ENCODE data around the gene HLCS.

Gene HLCS

DNA sequence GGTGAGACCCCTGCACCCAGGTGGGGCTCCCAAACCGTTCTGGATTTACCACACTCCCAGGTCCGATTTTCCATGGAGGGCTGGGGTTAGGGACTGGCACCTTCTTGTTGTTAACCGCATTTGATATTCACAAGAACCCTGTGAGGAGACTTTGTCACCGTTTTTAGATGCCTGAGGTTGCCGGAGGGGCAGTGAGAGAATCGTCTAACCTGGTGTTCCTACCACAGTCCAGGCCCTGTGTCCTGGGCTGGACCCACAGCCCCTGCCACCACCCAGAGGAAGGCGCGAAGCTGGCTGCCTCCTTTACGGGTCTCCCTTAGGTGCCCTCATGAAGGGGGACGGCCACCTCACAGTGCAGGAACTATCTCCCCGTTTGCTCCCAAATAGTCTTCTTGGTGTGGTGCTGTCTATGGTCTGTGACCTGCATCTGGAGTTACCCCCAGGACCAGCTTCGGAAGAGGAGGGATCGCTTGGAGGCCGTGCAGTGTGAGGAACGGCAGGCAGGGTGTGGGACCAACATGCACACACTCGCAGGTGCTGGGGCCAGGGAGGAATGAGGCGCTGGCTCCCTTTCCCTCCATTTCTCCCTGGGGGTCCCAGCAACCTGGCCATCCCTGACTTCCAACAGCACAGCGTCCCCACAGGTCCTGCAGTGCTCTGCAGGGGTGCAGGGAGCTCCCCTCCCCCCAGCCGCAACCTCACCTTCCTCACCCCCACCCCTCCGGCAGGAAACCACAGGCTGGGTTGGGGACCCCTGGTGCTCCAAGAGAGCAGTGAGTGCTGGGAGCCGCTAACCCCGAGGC lies 260.6 kb downstream of the HLCS start:
- no peak for DNase-seq (ENCODE audit: low read depth in 1 of 2, low spot score in 1 of 2)

GRCh38 chr21:36704958-36705678 lies 261.4 kb downstream of the HLCS start:
- DNase-seq (ENCODE audit: low read depth in 1 of 2, low spot score in 1 of 2): no peak

DNA sequence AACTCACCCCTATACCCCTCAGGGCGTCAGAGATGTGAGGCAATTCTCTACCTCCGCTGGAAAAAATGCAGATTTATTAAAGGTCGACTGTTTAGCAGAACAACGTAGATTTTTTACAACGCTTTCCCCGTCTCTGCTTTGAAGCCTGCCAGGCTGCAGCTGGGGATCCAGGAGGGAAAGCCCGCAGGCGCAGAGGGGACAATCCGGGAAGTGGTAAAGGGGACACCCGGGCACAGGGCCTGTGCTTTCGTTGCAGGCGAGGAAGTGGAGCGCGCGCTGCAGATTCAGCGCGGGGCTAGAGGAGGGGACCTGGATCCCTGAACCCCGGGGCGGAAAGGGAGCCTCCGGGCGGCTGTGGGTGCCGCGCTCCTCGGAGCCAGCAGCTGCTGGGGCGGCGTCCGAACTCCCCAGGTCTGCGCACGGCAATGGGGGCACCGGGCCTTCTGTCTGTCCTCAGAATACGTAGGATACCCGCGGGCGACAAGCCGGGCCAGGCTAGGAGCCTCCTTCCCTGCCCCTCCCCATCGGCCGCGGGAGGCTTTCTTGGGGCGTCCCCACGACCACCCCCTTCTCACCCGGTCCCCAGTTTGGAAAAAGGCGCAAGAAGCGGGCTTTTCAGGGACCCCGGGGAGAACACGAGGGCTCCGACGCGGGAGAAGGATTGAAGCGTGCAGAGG lies 262.1 kb downstream of the HLCS start:
- no peak for DNase-seq (ENCODE audit: low read depth in 1 of 2, low spot score in 1 of 2)

DNA sequence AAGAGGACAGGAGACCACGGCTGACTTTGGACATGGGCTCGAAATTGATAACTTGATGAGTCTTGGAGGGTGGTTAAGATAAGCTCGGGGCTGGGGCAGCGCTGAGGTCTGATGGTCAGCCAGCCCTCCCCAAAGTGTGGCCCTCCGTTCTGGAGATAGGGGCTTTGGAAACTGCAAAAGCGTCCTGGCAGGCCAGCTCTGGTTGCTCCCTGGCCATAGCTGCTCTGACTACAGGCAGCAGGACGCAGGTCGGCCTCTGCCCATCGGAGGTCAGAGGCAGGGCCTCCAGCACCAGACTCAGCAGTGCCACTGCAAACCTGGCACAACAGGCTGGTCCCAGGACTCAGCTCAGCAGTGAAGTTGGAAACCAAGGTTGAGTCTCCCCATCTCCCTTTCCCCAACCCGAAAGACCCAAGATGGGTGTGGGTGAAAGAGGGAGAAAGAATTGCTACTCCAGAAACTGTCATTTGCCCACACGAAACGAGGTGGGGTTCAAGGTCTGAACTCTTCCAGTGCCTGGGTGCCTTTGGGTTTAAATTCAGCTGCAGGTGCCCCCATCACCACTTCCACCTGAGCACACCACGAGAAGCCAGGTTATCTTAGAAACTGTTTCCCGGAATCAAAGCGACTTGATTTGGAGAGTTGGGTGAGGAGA lies 262.7 kb downstream of the HLCS start:
- no peak for DNase-seq (ENCODE audit: low read depth in 1 of 2, low spot score in 1 of 2)

GRCh38 chr21:36703123-36703522 lies 263.3 kb downstream of the HLCS start:
- no peak for DNase-seq (ENCODE audit: low read depth in 1 of 2, low spot score in 1 of 2)

GRCh38 chr21:36702622-36702968 lies 263.9 kb downstream of the HLCS start:
- no peak for DNase-seq (ENCODE audit: low read depth in 1 of 2, low spot score in 1 of 2)

DNA sequence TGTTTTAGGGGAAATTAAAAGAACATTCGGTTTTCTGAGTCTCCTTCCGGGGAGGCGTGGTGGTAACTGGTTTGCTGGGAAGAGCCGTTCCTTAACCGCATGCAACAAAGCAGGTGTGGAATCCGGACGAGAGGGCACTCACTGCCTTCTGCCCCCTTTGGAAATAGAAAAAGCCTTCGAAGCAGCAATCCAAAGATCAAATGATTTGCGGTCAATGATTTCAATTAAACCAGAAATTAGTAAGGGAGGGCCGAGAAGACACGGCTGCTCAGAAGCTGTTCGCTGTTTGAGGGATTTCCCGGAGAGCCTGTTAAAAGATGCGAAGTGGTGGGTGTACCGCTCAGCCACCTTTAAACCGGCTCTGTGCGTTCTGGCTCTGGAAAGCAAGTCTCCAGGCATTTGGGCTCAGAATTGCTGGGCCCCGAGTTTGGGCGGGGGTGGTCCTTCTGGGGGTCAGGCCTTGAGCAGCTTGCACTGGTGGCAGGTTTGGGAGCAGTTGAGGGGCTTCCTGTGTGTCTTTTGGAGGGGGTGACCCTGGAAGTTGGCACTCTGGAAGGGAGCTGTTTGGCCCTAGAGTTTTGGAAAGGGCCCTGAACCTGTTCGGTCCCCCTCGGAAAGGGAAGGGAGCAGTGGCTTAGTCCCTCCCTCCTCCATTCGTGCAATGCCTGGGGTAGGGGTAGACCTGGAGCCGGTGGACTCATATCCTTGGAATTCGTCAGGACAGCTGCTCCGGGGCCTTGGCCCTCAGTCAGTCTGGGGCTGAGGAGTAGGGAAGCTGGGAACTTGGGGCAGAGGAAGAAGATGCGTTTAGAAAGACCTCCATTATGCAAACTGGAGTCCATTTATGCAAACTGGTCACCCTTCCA lies 264.5 kb downstream of the HLCS start:
- no peak for DNase-seq (ENCODE audit: low read depth in 1 of 2, low spot score in 1 of 2)

- DNase-seq (ENCODE audit: low read depth in 1 of 2, low spot score in 1 of 2): no peak
Measured at GRCh38 chr21:36700971-36701755, 265.3 kb downstream of the HLCS start.

Data from stimulated activated CD4-positive, alpha-beta T cell treated with anti-CD3 and anti-CD28 coated beads, Interleukin-15, amount 100 ng/mL, for 1 hour (primary cell).